K562 (cell line): ENCODE data around the gene NDUFB10. TPM values are rescaled to one million over a fixed set of nuclear protein-coding genes. Genes with fewer than 3 reads are reported as not detected.

Experiments used
- ATF1 ChIP-seq, 2 experiments: fragments of 450-650 bp in 1 of 2; IDR thresholded peaks; 2 replicates each; pipeline ENCODE4 v1.6.1; 2016; ENCODE audit warnings: missing compliant biosample characterization in 1 of 2, missing genetic modification characterization in 1 of 2
- CEBPG ChIP-seq, 3 experiments: fragments of 200-800 bp in 1 of 3; sonication (Bioruptor generic) in 1 of 3; sonication (generic) in 1 of 3; formaldehyde crosslinking in 1 of 3; IDR thresholded peaks in 2 of 3; conservative IDR thresholded peaks in 1 of 3; 2 replicates each; pipeline versions ENCODE4 v1.6.1 to v1.8.0; 2016 to 2022; ENCODE audit warnings: missing compliant biosample characterization in 2 of 3, missing genetic modification characterization in 2 of 3, mild to moderate bottlenecking in 1 of 3, missing genetic modification reagents in 1 of 3
- CHD2 ChIP-seq: IDR thresholded peaks from 2 replicates; pipeline ENCODE4 v1.6.1; 2011; ENCODE audit warnings: low read depth, low read length
- MAZ ChIP-seq, 2 experiments: fragments of 450-650 bp in 1 of 2; sonication (generic) in 1 of 2; formaldehyde crosslinking; IDR thresholded peaks in 1 of 2; conservative IDR thresholded peaks in 1 of 2; 2 replicates each; pipeline versions ENCODE4 v1.4.0 to v1.5.0; 2020; ENCODE audit warnings: mild to moderate bottlenecking in 1 of 2, missing genetic modification reagents in 1 of 2
- POLR2A ChIP-seq: fragments of 450-650 bp; conservative IDR thresholded peaks from 2 replicates; pipeline ENCODE4 v1.6.1; 2016
- RB1 ChIP-seq: fragments of 450-650 bp; IDR thresholded peaks from 2 replicates; pipeline ENCODE4 v1.6.1; 2017; ENCODE audit warnings: low read depth, mild to moderate bottlenecking
- SIRT6 ChIP-seq: IDR thresholded peaks from one replicate; pipeline ENCODE4 v1.6.1; 2012; ENCODE audit warnings: low read depth, mild to moderate bottlenecking, control low read depth, inconsistent platforms, low read length, moderate library complexity
- SNRNP70 ChIP-seq: fragments of 200-400 bp; formaldehyde crosslinking; optimal IDR thresholded peaks from 2 replicates; pipeline ENCODE3; 2017; ENCODE audit warnings: low read depth, low read length
- STAT5A ChIP-seq: IDR thresholded peaks from 2 replicates; pipeline ENCODE4 v1.6.1; 2012; ENCODE audit warnings: low read length, inconsistent platforms, borderline replicate concordance
- ZNF583 ChIP-seq: fragments of 250-450 bp; sonication (Bioruptor Pico); IDR thresholded peaks from 2 replicates; pipeline ENCODE4 v1.4.0; 2020
- polyA plus RNA-seq, 8 experiments: library from polyadenylated mRNA; depleted of rRNA in 4 of 8; stranded (reverse) in 5 of 8; unstranded in 3 of 8; fragments of >200 nt; fragmentation: Nextera tagmentation in 2 of 8; fragmentation: Illumina TruSeq in 1 of 8; extraction: Ambion mirVana in 2 of 8; extraction: Trizol in 1 of 8; gene quantifications; 2 replicates each; pipeline versions ENCODE4 v1.2.1 to v1.2.3, GENCODE V29; 2011 to 2014; ENCODE audit warnings: inconsistent platforms in 1 of 8, missing spikeins in 1 of 8
- total RNA-seq, 7 experiments: library from RNA; depleted of rRNA in 6 of 7; stranded (reverse); fragments of >200 nt in 6 of 7; fragmentation: Illumina TruSeq in 2 of 7; extraction: Trizol in 2 of 7; gene quantifications; 2 replicates each; pipeline versions ENCODE4 v1.2.1 to v1.2.3, GENCODE V29; 2011 to 2021; ENCODE audit warnings: low replicate concordance in 1 of 7
- TF ChIP-seq, protein P1 (sequence below): sonication (generic); formaldehyde crosslinking; IDR thresholded peaks from 2 replicates; pipeline ENCODE4 v1.8.1; 2023; ENCODE audit warnings: mild to moderate bottlenecking, missing genetic modification reagents, moderate library complexity
- TF ChIP-seq, protein P2 (sequence below): sonication (generic); formaldehyde crosslinking; IDR thresholded peaks from 2 replicates; pipeline ENCODE4 v1.8.1; 2023; ENCODE audit warnings: mild to moderate bottlenecking, missing genetic modification reagents
- TF ChIP-seq, protein P3 (sequence below): sonication (generic); formaldehyde crosslinking; IDR thresholded peaks from 2 replicates; pipeline ENCODE4 v1.9.0; 2022; ENCODE audit warnings: mild to moderate bottlenecking, missing genetic modification reagents
- TF ChIP-seq, protein P4 (sequence below): fragments of 450-650 bp; formaldehyde crosslinking; IDR thresholded peaks from 2 replicates; pipeline ENCODE4 v1.4.0; 2022; ENCODE audit warnings: missing genetic modification characterization
- TF ChIP-seq, protein P5 (sequence below): IDR thresholded peaks from 2 replicates; pipeline ENCODE4 v1.6.1; 2011; ENCODE audit warnings: borderline replicate concordance, low read depth, mild to moderate bottlenecking, moderate library complexity, low read length; ENCODE audit not compliant: insufficient read depth, poor library complexity, severe bottlenecking
- TF ChIP-seq, protein P6 (sequence below): fragments of 250-450 bp; sonication (Bioruptor Pico); IDR thresholded peaks from 2 replicates; pipeline ENCODE4 v1.5.0; 2020; ENCODE audit warnings: mild to moderate bottlenecking, borderline replicate concordance

Gene NDUFB10
- total and polyA plus RNA-seq, 9 of the 15 experiments (the other 6 are each of a cell fraction or from before 2014, with no cell fraction given) = 69.3 to 527 (median 161) TPM

DNA sequence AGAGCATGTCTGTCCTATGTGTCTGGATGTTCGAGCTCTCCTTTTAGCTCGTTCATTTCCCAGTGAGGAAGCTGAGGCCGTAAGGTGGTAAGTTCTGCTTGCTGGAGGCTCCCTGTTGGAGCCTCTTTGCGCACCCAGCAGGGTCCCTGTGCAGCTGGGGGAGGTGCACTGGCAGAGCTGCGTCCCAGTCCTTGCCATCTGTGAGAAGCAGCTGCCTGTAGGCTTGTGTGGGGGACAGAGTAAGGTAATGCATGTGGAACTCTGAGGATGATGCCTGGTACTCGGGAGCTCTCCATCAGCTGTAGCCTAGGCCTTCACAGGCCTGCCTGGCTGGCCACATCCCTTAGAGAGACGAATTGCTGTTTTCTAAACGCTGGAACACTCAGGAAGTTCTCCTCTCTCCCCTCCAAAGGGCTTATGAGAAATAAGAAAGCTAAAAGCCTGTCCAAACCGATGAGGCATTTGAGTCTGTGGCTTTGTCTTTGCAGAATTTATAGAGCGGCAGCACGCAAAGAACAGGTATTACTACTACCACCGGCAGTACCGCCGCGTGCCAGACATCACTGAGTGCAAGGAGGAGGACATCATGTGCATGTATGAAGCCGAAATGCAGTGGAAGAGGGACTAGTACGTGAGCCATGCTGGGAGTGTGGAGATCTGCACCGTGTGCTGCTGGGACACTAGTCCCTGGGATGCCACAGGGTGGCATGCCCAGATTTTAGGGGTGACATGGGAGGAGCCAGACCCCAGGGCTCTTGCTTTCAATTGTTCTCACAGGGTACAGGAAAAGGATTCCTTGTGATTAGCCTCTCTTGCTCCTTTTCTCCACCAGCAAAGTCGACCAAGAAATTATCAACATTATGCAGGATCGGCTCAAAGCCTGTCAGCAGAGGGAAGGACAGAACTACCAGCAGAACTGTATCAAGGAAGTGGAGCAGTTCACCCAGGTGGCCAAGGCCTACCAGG lies 1.6 kb downstream of the NDUFB10 start (continued):
- TF ChIP-seq, protein P1, sequence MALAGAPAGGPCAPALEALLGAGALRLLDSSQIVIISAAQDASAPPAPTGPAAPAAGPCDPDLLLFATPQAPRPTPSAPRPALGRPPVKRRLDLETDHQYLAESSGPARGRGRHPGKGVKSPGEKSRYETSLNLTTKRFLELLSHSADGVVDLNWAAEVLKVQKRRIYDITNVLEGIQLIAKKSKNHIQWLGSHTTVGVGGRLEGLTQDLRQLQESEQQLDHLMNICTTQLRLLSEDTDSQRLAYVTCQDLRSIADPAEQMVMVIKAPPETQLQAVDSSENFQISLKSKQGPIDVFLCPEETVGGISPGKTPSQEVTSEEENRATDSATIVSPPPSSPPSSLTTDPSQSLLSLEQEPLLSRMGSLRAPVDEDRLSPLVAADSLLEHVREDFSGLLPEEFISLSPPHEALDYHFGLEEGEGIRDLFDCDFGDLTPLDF = no peak
- TF ChIP-seq ATF1 (CRISPR knock-in tag; IDR thresholded peaks at IDR 0.05) = no peak
- TF ChIP-seq ATF1 (tag; IDR thresholded peaks at IDR 0.05) = 0 out of 2 replicates have a peak, but pooled peaks have one; percentile 21
- TF ChIP-seq SIRT6 = peak; percentile 97
- TF ChIP-seq CEBPG (CRISPR knock-in tag; IDR thresholded peaks at IDR 0.05) = no peak
- no peak for TF ChIP-seq CEBPG (tag; conservative IDR thresholded peaks at IDR 0.05 in 1 of 2, IDR thresholded peaks at IDR 0.05 in 1 of 2)
- TF ChIP-seq, protein P2, sequence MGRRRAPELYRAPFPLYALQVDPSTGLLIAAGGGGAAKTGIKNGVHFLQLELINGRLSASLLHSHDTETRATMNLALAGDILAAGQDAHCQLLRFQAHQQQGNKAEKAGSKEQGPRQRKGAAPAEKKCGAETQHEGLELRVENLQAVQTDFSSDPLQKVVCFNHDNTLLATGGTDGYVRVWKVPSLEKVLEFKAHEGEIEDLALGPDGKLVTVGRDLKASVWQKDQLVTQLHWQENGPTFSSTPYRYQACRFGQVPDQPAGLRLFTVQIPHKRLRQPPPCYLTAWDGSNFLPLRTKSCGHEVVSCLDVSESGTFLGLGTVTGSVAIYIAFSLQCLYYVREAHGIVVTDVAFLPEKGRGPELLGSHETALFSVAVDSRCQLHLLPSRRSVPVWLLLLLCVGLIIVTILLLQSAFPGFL (CRISPR knock-in tag) = 0 out of 2 replicates have a peak, but pooled peaks have one; percentile 84
- TF ChIP-seq POLR2A = peak; percentile 97
- no peak for TF ChIP-seq ZNF583
- TF ChIP-seq, protein P3, sequence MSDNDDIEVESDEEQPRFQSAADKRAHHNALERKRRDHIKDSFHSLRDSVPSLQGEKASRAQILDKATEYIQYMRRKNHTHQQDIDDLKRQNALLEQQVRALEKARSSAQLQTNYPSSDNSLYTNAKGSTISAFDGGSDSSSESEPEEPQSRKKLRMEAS = peak; percentile 61; the same call in 1 of the 2 replicates
- peak; percentile 77 for TF ChIP-seq SNRNP70
- peak; percentile 6; the same call in 1 of the 2 replicates for TF ChIP-seq RB1
- TF ChIP-seq, protein P4, sequence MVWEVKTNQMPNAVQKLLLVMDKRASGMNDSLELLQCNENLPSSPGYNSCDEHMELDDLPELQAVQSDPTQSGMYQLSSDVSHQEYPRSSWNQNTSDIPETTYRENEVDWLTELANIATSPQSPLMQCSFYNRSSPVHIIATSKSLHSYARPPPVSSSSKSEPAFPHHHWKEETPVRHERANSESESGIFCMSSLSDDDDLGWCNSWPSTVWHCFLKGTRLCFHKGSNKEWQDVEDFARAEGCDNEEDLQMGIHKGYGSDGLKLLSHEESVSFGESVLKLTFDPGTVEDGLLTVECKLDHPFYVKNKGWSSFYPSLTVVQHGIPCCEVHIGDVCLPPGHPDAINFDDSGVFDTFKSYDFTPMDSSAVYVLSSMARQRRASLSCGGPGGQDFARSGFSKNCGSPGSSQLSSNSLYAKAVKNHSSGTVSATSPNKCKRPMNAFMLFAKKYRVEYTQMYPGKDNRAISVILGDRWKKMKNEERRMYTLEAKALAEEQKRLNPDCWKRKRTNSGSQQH (CRISPR knock-in tag) = peak; percentile 92; the same call in 1 of the 2 replicates
- TF ChIP-seq MAZ (CRISPR knock-in tag; conservative IDR thresholded peaks at IDR 0.05 in 1 of 2, IDR thresholded peaks at IDR 0.05 in 1 of 2) = peak; percentile 25 to 35; a peak in 1 of 4 replicates
- TF ChIP-seq, protein P5, sequence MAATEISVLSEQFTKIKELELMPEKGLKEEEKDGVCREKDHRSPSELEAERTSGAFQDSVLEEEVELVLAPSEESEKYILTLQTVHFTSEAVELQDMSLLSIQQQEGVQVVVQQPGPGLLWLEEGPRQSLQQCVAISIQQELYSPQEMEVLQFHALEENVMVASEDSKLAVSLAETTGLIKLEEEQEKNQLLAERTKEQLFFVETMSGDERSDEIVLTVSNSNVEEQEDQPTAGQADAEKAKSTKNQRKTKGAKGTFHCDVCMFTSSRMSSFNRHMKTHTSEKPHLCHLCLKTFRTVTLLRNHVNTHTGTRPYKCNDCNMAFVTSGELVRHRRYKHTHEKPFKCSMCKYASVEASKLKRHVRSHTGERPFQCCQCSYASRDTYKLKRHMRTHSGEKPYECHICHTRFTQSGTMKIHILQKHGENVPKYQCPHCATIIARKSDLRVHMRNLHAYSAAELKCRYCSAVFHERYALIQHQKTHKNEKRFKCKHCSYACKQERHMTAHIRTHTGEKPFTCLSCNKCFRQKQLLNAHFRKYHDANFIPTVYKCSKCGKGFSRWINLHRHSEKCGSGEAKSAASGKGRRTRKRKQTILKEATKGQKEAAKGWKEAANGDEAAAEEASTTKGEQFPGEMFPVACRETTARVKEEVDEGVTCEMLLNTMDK = peak; percentile 0
- peak; percentile 65; the same call in 1 of the 2 replicates for TF ChIP-seq STAT5A
- TF ChIP-seq, protein P6, sequence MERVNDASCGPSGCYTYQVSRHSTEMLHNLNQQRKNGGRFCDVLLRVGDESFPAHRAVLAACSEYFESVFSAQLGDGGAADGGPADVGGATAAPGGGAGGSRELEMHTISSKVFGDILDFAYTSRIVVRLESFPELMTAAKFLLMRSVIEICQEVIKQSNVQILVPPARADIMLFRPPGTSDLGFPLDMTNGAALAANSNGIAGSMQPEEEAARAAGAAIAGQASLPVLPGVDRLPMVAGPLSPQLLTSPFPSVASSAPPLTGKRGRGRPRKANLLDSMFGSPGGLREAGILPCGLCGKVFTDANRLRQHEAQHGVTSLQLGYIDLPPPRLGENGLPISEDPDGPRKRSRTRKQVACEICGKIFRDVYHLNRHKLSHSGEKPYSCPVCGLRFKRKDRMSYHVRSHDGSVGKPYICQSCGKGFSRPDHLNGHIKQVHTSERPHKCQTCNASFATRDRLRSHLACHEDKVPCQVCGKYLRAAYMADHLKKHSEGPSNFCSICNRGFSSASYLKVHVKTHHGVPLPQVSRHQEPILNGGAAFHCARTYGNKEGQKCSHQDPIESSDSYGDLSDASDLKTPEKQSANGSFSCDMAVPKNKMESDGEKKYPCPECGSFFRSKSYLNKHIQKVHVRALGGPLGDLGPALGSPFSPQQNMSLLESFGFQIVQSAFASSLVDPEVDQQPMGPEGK (CRISPR knock-in tag) = no peak
- peak; percentile 19 for TF ChIP-seq CHD2
